Urinary bladder (tissue), 4 donors: ENCODE measurements around the gene ANKK1. TPM values are rescaled to one million over a fixed set of nuclear protein-coding genes. Genes with fewer than 3 reads are reported as not detected.

Experiments used
- DNase-seq: peaks from one replicate; pipeline ENCODE4 v3.0.0-alpha.2; 2015; ENCODE audit errors: extremely low spot score
- H3K27ac ChIP-seq: one replicate; pipeline ENCODE4 v1.5.1; 2013; ENCODE audit warnings: low read depth, mild to moderate bottlenecking, moderate library complexity
- H3K36me3 ChIP-seq: one replicate; pipeline ENCODE4 v1.6.1; 2013; ENCODE audit warnings: mild to moderate bottlenecking, moderate library complexity; ENCODE audit not compliant: insufficient read depth
- H3K4me1 ChIP-seq: one replicate; pipeline ENCODE4 v1.6.1; 2013; ENCODE audit warnings: mild to moderate bottlenecking, moderate library complexity; ENCODE audit not compliant: insufficient read depth
- H3K4me3 ChIP-seq: one replicate; pipeline ENCODE4 v1.5.1; 2013; ENCODE audit warnings: low read depth, low read length
- WGBS: extraction: QIAGEN DNeasy Blood & Tissue Kit; methylation state at CpG from one replicate; pipeline ENCODE4 v1.1.7; 2013; 5-methylcytosine and 5-hydroxymethylcytosine counted together
- polyA plus RNA-seq: library from polyadenylated mRNA; stranded (reverse); fragments of 200-250 nt; gene quantifications from one replicate; pipeline ENCODE4 v1.2.3, GENCODE V29; 2013
- total RNA-seq: library from RNA; depleted of rRNA; stranded (reverse); fragments of >200 nt; gene quantifications from one replicate; pipeline ENCODE4 v1.2.3, GENCODE V29; 2014
- donor health status: healthy with polysubstance abuse.
- donor health status: healthy.

Gene ANKK1
- total and polyA plus RNA-seq, 2 donors, result 0.16 to 0.32 TPM

GRCh38 chr11:113389272-113389671 is 1.7 kb downstream of the ANKK1 start:
- no peak for DNase-seq
- H3K4me3 ChIP-seq, result no peak overlapping the region
- H3K4me1 ChIP-seq, result no peaks in the 10 kb centered on the region
- WGBS, result 43% methylated on average over 3 of the region's 3 CpGs
- no peaks in the 10 kb centered on the region for H3K36me3 ChIP-seq
- H3K27ac ChIP-seq, result no peak overlapping the region

GRCh38 chr11:113392236-113392921 is 4.8 kb downstream of the ANKK1 start:
- WGBS, result 83% methylated on average over 3 of the region's 3 CpGs
- no peaks in the 10 kb centered on the region for H3K36me3 ChIP-seq
- DNase-seq, result no peak
- no peak overlapping the region for H3K4me3 ChIP-seq
- no peak overlapping the region for H3K27ac ChIP-seq
- no peaks in the 10 kb centered on the region for H3K4me1 ChIP-seq

- no peaks in the 10 kb centered on the region for H3K4me1 ChIP-seq
- 77% methylated on average over 8 of the region's 8 CpGs for WGBS
Measured at GRCh38 chr11:113393501-113393985, 6.0 kb downstream of the ANKK1 start.

GRCh38 chr11:113394919-113395318 is 7.3 kb downstream of the ANKK1 start:
- H3K4me1 ChIP-seq, result no peaks in the 10 kb centered on the region
- no peak for DNase-seq
- WGBS, result 95% methylated on average over 11 of the region's 11 CpGs
- no peak overlapping the region for H3K27ac ChIP-seq
- H3K36me3 ChIP-seq, result no peaks in the 10 kb centered on the region
- H3K4me3 ChIP-seq, result no peak overlapping the region

More at GRCh38 chr11:113393501-113393985, 6.0 kb downstream of the ANKK1 start:
- no peak for DNase-seq
- Histone ChIP-seq H3K27ac (no peak overlapping the region), H3K36me3 (no peaks in the 10 kb centered on the region), H3K4me3 (no peak overlapping the region)

- WGBS, result 95% methylated on average over 9 of the region's 9 CpGs
- Histone ChIP-seq H3K27ac (no peak overlapping the region), H3K4me1 (no peaks in the 10 kb centered on the region), H3K36me3 (no peaks in the 10 kb centered on the region), H3K4me3 (no peak overlapping the region)
- no peak for DNase-seq
Measured at GRCh38 chr11:113395782-113396336, 8.3 kb downstream of the ANKK1 start.

GRCh38 chr11:113396690-113397089 is 9.1 kb downstream of the ANKK1 start:
- no peaks in the 10 kb centered on the region for H3K36me3 ChIP-seq

GRCh38 chr11:113397212-113397611 is 9.6 kb downstream of the ANKK1 start:
- Histone ChIP-seq H3K4me1 (no peaks in the 10 kb centered on the region), H3K4me3 (no peak overlapping the region), H3K36me3 (no peaks in the 10 kb centered on the region), H3K27ac (no peak overlapping the region)
- no peak for DNase-seq
- 78% methylated on average over 7 of the region's 7 CpGs for WGBS

More at GRCh38 chr11:113396690-113397089, 9.1 kb downstream of the ANKK1 start:
- Histone ChIP-seq H3K27ac (no peak overlapping the region), H3K4me3 (no peak overlapping the region), H3K4me1 (no peaks in the 10 kb centered on the region)
- DNase-seq, result no peak
- 76% methylated on average over 1 of the region's 1 CpG for WGBS

- no peak overlapping the region for H3K27ac ChIP-seq
- 89% methylated on average over 4 of the region's 4 CpGs for WGBS
- no peak overlapping the region for H3K4me3 ChIP-seq
- H3K4me1 ChIP-seq, result no peaks in the 10 kb centered on the region
- DNase-seq, result no peak
- no peaks in the 10 kb centered on the region for H3K36me3 ChIP-seq
Measured at GRCh38 chr11:113397821-113398220, 10.2 kb downstream of the ANKK1 start.

- 89% methylated on average over 24 of the region's 24 CpGs for WGBS
- H3K4me1 ChIP-seq, result no peaks in the 10 kb centered on the region
- DNase-seq, result no peak
- no peak overlapping the region for H3K4me3 ChIP-seq
- no peak overlapping the region for H3K27ac ChIP-seq
- no peaks in the 10 kb centered on the region for H3K36me3 ChIP-seq
Measured at GRCh38 chr11:113398669-113399430, 11.3 kb downstream of the ANKK1 start.

GRCh38 chr11:113400631-113401230 is 13.2 kb downstream of the ANKK1 start:
- no peaks in the 10 kb centered on the region for H3K4me1 ChIP-seq
- WGBS, result 65% methylated on average over 5 of the region's 5 CpGs
- no peak for DNase-seq
- no peak overlapping the region for H3K4me3 ChIP-seq
- no peaks in the 10 kb centered on the region for H3K36me3 ChIP-seq
- no peak overlapping the region for H3K27ac ChIP-seq

GRCh38 chr11:113401718-113402117 is 14.1 kb downstream of the ANKK1 start:
- Histone ChIP-seq H3K36me3 (no peaks in the 10 kb centered on the region), H3K4me1 (no peaks in the 10 kb centered on the region), H3K4me3 (no peak overlapping the region), H3K27ac (no peak overlapping the region)
- 35% methylated on average over 2 of the region's 2 CpGs for WGBS
- DNase-seq, result peak; percentile 11

GRCh38 chr11:113404859-113405430 is 17.4 kb downstream of the ANKK1 start:
- 86% methylated on average over 7 of the region's 7 CpGs for WGBS
- no peak overlapping the region for H3K27ac ChIP-seq

GRCh38 chr11:113405724-113406478 is 18.3 kb downstream of the ANKK1 start:
- no peaks in the 10 kb centered on the region for H3K36me3 ChIP-seq
- no peak overlapping the region for H3K4me3 ChIP-seq
- no peaks in the 10 kb centered on the region for H3K4me1 ChIP-seq
- WGBS, result 76% methylated on average over 7 of the region's 7 CpGs
- DNase-seq, result no peak
- H3K27ac ChIP-seq, result no peak overlapping the region

More at GRCh38 chr11:113404859-113405430, 17.4 kb downstream of the ANKK1 start:
- H3K4me3 ChIP-seq, result no peak overlapping the region
- DNase-seq, result no peak
- no peaks in the 10 kb centered on the region for H3K36me3 ChIP-seq
- H3K4me1 ChIP-seq, result no peaks in the 10 kb centered on the region
